ENCODE measurements around the gene GLT8D1. TPM values are rescaled to one million over a fixed set of nuclear protein-coding genes. Genes with fewer than 3 reads are reported as not detected.

The GLT8D1 gene
- total RNA-seq, 1 donor from 2014 or later, result 44.9 TPM

GRCh38 chr3:52695798-52696671 is 9.6 kb downstream of the GLT8D1 start:
- H3K27me3 ChIP-seq, result no peaks in the 10 kb centered on the region
- TF ChIP-seq CTCF (IDR thresholded peaks at IDR 0.05), result no peak
- H3K9me3 ChIP-seq, result no peaks in the 10 kb centered on the region
- H3K4me3 ChIP-seq, result no peak overlapping the region
- H3K36me3 ChIP-seq, result peaks cover 82% of the 10 kb centered on the region
- H3K4me1 ChIP-seq, result no peaks in the 10 kb centered on the region
- ATAC-seq (no peak), DNase-seq (no peak)
- intact Hi-C loops (cut with DNase I), result no loop called here
- H3K27ac ChIP-seq, result no peak overlapping the region

- H3K27ac ChIP-seq, result no peak overlapping the region
- no peaks in the 10 kb centered on the region for H3K4me1 ChIP-seq
- DNase-seq (no peak), ATAC-seq (no peak)
- H3K9me3 ChIP-seq, result no peaks in the 10 kb centered on the region
- H3K27me3 ChIP-seq, result no peaks in the 10 kb centered on the region
- intact Hi-C loops (cut with DNase I), result no loop called here
- no peak overlapping the region for H3K4me3 ChIP-seq
- no peak for TF ChIP-seq CTCF (IDR thresholded peaks at IDR 0.05)
- H3K36me3 ChIP-seq, result peaks cover 91% of the 10 kb centered on the region
These were observed 10.9 kb downstream of the GLT8D1 start for GRCh38 chr3:52694528-52695189.

- TF ChIP-seq CTCF (IDR thresholded peaks at IDR 0.05), result no peak
- ATAC-seq, result no peak
- Histone ChIP-seq H3K27me3 (no peaks in the 10 kb centered on the region), H3K27ac (no peak overlapping the region), H3K4me3 (no peak overlapping the region), H3K9me3 (no peaks in the 10 kb centered on the region), H3K4me1 (no peaks in the 10 kb centered on the region), H3K36me3 (peaks cover 100% of the 10 kb centered on the region)
- DNase-seq, result no peak
- intact Hi-C loops (cut with DNase I), result no loop called here
These were observed 12.5 kb downstream of the GLT8D1 start for GRCh38 chr3:52693071-52693470.

GRCh38 chr3:52690560-52690959 is 15.0 kb downstream of the GLT8D1 start:
- no peak for ATAC-seq
- H3K27ac ChIP-seq, result no peak overlapping the region
- DNase-seq, result no peak
- H3K27me3 ChIP-seq, result no peaks in the 10 kb centered on the region
- H3K36me3 ChIP-seq, result peaks cover 87% of the 10 kb centered on the region
- TF ChIP-seq CTCF (IDR thresholded peaks at IDR 0.05), result no peak
- peaks cover 8% of the 10 kb centered on the region for H3K4me1 ChIP-seq
- no peaks in the 10 kb centered on the region for H3K9me3 ChIP-seq
- H3K4me3 ChIP-seq, result no peak overlapping the region
- intact Hi-C loops (cut with DNase I), result no loop called here

GRCh38 chr3:52689151-52689550 is 16.4 kb downstream of the GLT8D1 start:
- Histone ChIP-seq H3K27me3 (no peaks in the 10 kb centered on the region), H3K9me3 (no peaks in the 10 kb centered on the region), H3K4me3 (no peak overlapping the region), H3K36me3 (peaks cover 73% of the 10 kb centered on the region), H3K27ac (no peak overlapping the region), H3K4me1 (peaks cover 15% of the 10 kb centered on the region)
- intact Hi-C loops (cut with DNase I), result no loop called here
- no peak for TF ChIP-seq CTCF (IDR thresholded peaks at IDR 0.05)
- ATAC-seq, result no peak
- no peak for DNase-seq

Data from upper lobe of right lung (tissue), 1 donor.